Activated effector memory CD4-positive, alpha-beta T cell treated with Interleukin-2 at 50 U/mL for 16 hours (primary cell): ENCODE data around the gene CDK15.
"Not testable (repeated sequence)": the region's sequence is repeated elsewhere in the genome, so short reads cannot be mapped to it uniquely, and the experiment has no call there.

ENCODE experiments used
- DNase-seq: peaks from one replicate; pipeline ENCODE4 v3.0.0-alpha.2; 2020

Gene CDK15

GRCh38 chr2:201806442-201807170 lies at the start of gene CDK15:
CDK15 (plus strand) TSS chr2:201806537; CDS start chr2:201806665, 128 bp downstream.
- no peak for DNase-seq

GRCh38 chr2:201758234-201758633 lies 48.1 kb upstream of the CDK15 start:
- DNase-seq: no peak

GRCh38 chr2:201758873-201759272 lies 47.5 kb upstream of the CDK15 start:
- no peak for DNase-seq

GRCh38 chr2:201759567-201759966 lies 46.8 kb upstream of the CDK15 start:
- no peak for DNase-seq

- no peak for DNase-seq
Measured at GRCh38 chr2:201761101-201761500, 45.2 kb upstream of the CDK15 start.

- DNase-seq: not testable (repeated sequence)
Measured at GRCh38 chr2:201764469-201764868, 41.9 kb upstream of the CDK15 start.

GRCh38 chr2:201765799-201766198 lies 40.5 kb upstream of the CDK15 start:
- no peak for DNase-seq

- no peak for DNase-seq
Measured at GRCh38 chr2:201768918-201769317, 37.4 kb upstream of the CDK15 start.

GRCh38 chr2:201769666-201770373 lies 36.5 kb upstream of the CDK15 start:
- no peak for DNase-seq

GRCh38 chr2:201773990-201774389 lies 32.3 kb upstream of the CDK15 start:
- DNase-seq: no peak

GRCh38 chr2:201774546-201774945 lies 31.8 kb upstream of the CDK15 start:
- no peak for DNase-seq

GRCh38 chr2:201775326-201775725 lies 31.0 kb upstream of the CDK15 start:
- DNase-seq: no peak

GRCh38 chr2:201777043-201777442 lies 29.3 kb upstream of the CDK15 start:
- DNase-seq: no peak

GRCh38 chr2:201777869-201778268 lies 28.5 kb upstream of the CDK15 start:
- no peak for DNase-seq

GRCh38 chr2:201779901-201780673 lies 26.2 kb upstream of the CDK15 start:
- DNase-seq: peak; percentile 4

- DNase-seq: peak; percentile 91
Measured at GRCh38 chr2:201780674-201781493, 25.5 kb upstream of the CDK15 start, which contains the start of gene ALS2. ALS2 (minus strand) TSS chr2:201780933; CDS start chr2:201768885, 12,048 bp downstream.

- no peak for DNase-seq
Measured at GRCh38 chr2:201781557-201782051, 24.7 kb upstream of the CDK15 start.

- DNase-seq: no peak
Measured at GRCh38 chr2:201784563-201784962, 21.8 kb upstream of the CDK15 start.

GRCh38 chr2:201785135-201785534 lies 21.2 kb upstream of the CDK15 start:
- DNase-seq: no peak

- DNase-seq: no peak
Measured at GRCh38 chr2:201786471-201786870, 19.9 kb upstream of the CDK15 start.

- DNase-seq: no peak
Measured at GRCh38 chr2:201788371-201788770, 18.0 kb upstream of the CDK15 start.

- no peak for DNase-seq
Measured at GRCh38 chr2:201789395-201789794, 16.9 kb upstream of the CDK15 start.
